MM.1S (cell line): ENCODE measurements around the gene EPGN.

Source experiments
- DNase-seq: peaks from one replicate; pipeline ENCODE4 v3.0.0-alpha.2; 2015
- H2AFZ ChIP-seq: fragments of 300-600 bp; sonication (generic); 2 replicates; pipeline ENCODE4 v1.6.0; 2016; ENCODE audit warnings: antibody characterized with exemption, low read length
- H3F3A ChIP-seq: fragments of 300-600 bp; sonication (generic); 2 replicates; pipeline ENCODE4 v1.6.1; 2016; ENCODE audit warnings: mild to moderate bottlenecking, antibody characterized with exemption, low read length, moderate library complexity, mixed read lengths; ENCODE audit not compliant: insufficient read depth
- H3K27ac ChIP-seq: fragments of 300-600 bp; sonication (generic); 2 replicates; pipeline ENCODE4 v1.5.1; 2016; ENCODE audit warnings: mild to moderate bottlenecking, low read length
- H3K27me3 ChIP-seq: fragments of 300-600 bp; sonication (generic); replicated peaks from 2 replicates; pipeline ENCODE4 v1.6.0; 2016; ENCODE audit warnings: low read length; ENCODE audit not compliant: insufficient read depth
- H3K36me3 ChIP-seq: fragments of 300-600 bp; sonication (generic); replicated peaks from 2 replicates; pipeline ENCODE4 v1.6.1; 2016; ENCODE audit warnings: mild to moderate bottlenecking, low read length, mixed read lengths; ENCODE audit not compliant: insufficient read depth
- H3K4me1 ChIP-seq: fragments of 300-600 bp; sonication (generic); 2 replicates; pipeline ENCODE4 v1.6.1; 2016; ENCODE audit warnings: low read length, mixed read lengths
- H3K4me2 ChIP-seq: fragments of 300-600 bp; sonication (generic); 2 replicates; pipeline ENCODE4 v1.6.0; 2016; ENCODE audit warnings: low read depth, low read length
- H3K4me3 ChIP-seq: fragments of 300-600 bp; sonication (generic); 2 replicates; pipeline ENCODE4 v1.5.1; 2016; ENCODE audit warnings: low read length, mixed read lengths
- H3K79me2 ChIP-seq: fragments of 300-600 bp; sonication (generic); 2 replicates; pipeline ENCODE4 v1.6.1; 2016; ENCODE audit warnings: mixed run types, low read length, mixed read lengths
- H3K9ac ChIP-seq: fragments of 300-600 bp; sonication (generic); 2 replicates; pipeline ENCODE4 v1.6.1; 2016; ENCODE audit warnings: low read length, mixed read lengths
- H3K9me2 ChIP-seq: fragments of 300-600 bp; sonication (generic); replicated peaks from 2 replicates; pipeline ENCODE4 v1.6.1; 2016; ENCODE audit warnings: mild to moderate bottlenecking, low read length, mixed read lengths; ENCODE audit not compliant: insufficient read depth
- H3K9me3 ChIP-seq: fragments of 300-600 bp; sonication (generic); replicated peaks from 2 replicates; pipeline ENCODE4 v1.6.1; 2016; ENCODE audit warnings: mild to moderate bottlenecking, low read length, mixed read lengths; ENCODE audit not compliant: insufficient read depth
- H4K20me1 ChIP-seq: fragments of 300-600 bp; sonication (generic); 2 replicates; pipeline ENCODE4 v1.6.1; 2016; ENCODE audit warnings: mild to moderate bottlenecking, low read length, moderate library complexity, mixed read lengths; ENCODE audit not compliant: insufficient read depth
- CTCF ChIP-seq: fragments of 300-600 bp; sonication (generic); IDR thresholded peaks from 2 replicates; pipeline ENCODE4 v1.5.1; 2016; ENCODE audit warnings: antibody characterized with exemption, low read length, mixed read lengths
- EZH2 ChIP-seq: fragments of 300-600 bp; sonication (generic); optimal IDR thresholded peaks from 2 replicates; pipeline ENCODE3; 2017; ENCODE audit warnings: low read depth, mild to moderate bottlenecking, antibody characterized with exemption, low read length, mixed read lengths
- EZH2phosphoT487 ChIP-seq: fragments of 300-600 bp; sonication (generic); IDR thresholded peaks from 2 replicates; pipeline ENCODE4 v1.6.1; 2018; ENCODE audit warnings: antibody characterized with exemption, low read length

EPGN gene

GRCh38 chr4:74287164-74287563 lies 21.1 kb upstream of the EPGN start:
- Histone ChIP-seq H3K4me1 (peaks cover 3% of the 10 kb centered on the region; the same call in 1 of the 2 replicates), H3K9me3 (no peaks in the 10 kb centered on the region), H2AFZ (no peak overlapping the region), H3K9ac (no peak overlapping the region), H3F3A (no peaks in the 10 kb centered on the region), H3K79me2 (no peaks in the 10 kb centered on the region), H3K4me2 (no peak overlapping the region), H3K36me3 (no peaks in the 10 kb centered on the region), H3K4me3 (no peak overlapping the region), H4K20me1 (no peaks in the 10 kb centered on the region), H3K9me2 (no peaks in the 10 kb centered on the region), H3K27me3 (no peaks in the 10 kb centered on the region), H3K27ac (no peak overlapping the region)
- DNase-seq = no peak
- no peak for TF ChIP-seq EZH2phosphoT487
- TF ChIP-seq EZH2 = no peak
- TF ChIP-seq CTCF = no peak

- Histone ChIP-seq H3F3A (no peaks in the 10 kb centered on the region), H3K4me1 (peaks cover 3% of the 10 kb centered on the region; the same call in 1 of the 2 replicates), H2AFZ (no peak overlapping the region), H3K36me3 (no peaks in the 10 kb centered on the region), H3K4me2 (no peak overlapping the region), H3K27ac (no peak overlapping the region), H3K9me3 (no peaks in the 10 kb centered on the region), H3K9ac (no peak overlapping the region), H3K79me2 (no peaks in the 10 kb centered on the region), H3K27me3 (no peaks in the 10 kb centered on the region), H4K20me1 (no peaks in the 10 kb centered on the region), H3K9me2 (no peaks in the 10 kb centered on the region), H3K4me3 (no peak overlapping the region)
- TF ChIP-seq EZH2phosphoT487 (no peak), EZH2 (no peak), CTCF (no peak)
- DNase-seq = no peak
These were observed 20.5 kb upstream of the EPGN start for GRCh38 chr4:74287791-74288190.

GRCh38 chr4:74291471-74291870 lies 16.8 kb upstream of the EPGN start:
- TF ChIP-seq CTCF (no peak), EZH2phosphoT487 (no peak), EZH2 (no peak)
- Histone ChIP-seq H3K27me3 (no peaks in the 10 kb centered on the region), H3K4me1 (peaks cover 3% of the 10 kb centered on the region; the same call in 1 of the 2 replicates), H3K4me2 (no peak overlapping the region), H3K79me2 (no peaks in the 10 kb centered on the region), H3K36me3 (no peaks in the 10 kb centered on the region), H4K20me1 (no peaks in the 10 kb centered on the region), H3K9me3 (no peaks in the 10 kb centered on the region), H3K4me3 (no peak overlapping the region), H3F3A (no peaks in the 10 kb centered on the region), H2AFZ (no peak overlapping the region), H3K9me2 (no peaks in the 10 kb centered on the region), H3K27ac (no peak overlapping the region), H3K9ac (no peak overlapping the region)
- no peak for DNase-seq
